NCI-H187 treated with DMSO at 0.1 percent for 48 hours (cell line): ENCODE measurements around the gene VGLL4.

Source experiments
- DNase-seq: peaks from one replicate; lab custom pipeline; 2025; lab: John Stamatoyannopoulos, UW

VGLL4 gene

DNA sequence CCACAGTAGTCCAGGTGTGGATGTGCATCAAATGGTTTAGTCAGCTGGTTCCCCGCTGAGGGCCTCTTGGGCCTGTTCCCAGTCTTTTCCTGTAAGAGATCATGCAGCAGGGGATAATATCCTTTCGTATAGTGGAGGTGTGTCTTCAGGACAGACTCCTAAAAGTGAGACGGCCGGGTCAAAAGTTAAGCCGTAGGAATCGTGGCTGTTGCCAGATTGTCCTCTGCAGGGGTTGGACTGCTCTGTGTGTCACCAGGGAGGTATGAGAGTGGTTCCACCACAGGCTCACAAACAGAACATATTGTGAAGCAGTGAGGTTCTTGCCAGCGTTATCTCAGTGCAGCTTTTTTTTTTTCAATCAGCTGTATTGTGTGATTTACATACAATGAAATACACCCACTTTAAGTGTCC is 95.0 kb downstream of the VGLL4 start:
- DNase-seq, result no peak

DNA sequence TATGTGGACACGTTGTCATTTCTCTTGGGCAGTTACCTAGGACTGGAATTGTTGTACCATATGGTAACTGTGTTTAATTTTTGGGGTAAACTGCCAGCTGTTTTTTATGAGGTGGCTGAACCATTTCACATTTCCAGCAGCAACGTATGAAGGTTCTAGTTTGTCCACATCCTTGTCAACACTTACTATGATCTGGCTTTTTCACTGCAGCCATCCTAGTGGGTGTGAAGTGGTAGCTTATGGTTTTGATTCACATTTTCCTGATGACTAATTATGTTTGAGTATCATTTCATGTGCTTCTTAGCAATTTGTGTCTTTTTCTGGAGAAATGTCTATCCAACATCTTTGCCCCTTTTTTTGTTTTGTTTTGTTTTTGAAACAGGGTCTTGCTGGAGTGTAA is 96.2 kb downstream of the VGLL4 start:
- DNase-seq, result no peak

DNA sequence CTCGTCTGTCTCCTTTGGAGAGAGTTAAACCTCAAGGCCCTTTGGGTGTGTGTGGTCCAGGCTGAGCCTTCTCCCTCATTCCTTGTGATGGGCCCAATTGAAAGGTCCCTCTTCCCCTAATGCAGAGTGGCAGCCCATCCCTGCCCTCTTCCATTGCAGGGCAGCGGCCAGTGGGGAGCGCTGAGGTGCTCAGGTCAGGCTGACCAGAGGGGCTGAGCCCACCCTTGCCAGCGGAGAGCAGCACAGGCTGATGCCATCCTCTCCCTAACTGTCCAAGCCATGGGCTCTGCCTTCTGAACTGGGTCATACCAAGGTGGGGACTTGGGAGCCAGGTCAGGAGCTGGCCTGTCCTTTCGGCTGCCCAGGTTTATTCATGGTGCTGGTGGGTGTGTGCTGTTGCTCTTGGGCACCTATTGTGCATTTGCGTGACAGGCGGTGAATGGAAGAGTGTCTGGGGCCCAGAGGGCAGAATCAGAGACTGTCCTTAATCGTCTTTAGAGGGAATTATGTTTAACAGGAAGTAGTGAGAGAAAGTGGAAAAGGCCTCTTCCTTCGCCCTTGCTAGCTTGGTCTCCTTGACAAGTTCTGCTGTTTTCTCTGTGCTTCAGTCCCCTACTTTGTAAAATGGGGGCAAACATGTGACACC is 96.9 kb downstream of the VGLL4 start:
- DNase-seq, result no peak

- DNase-seq, result no peak
Measured at GRCh38 chr3:11545186-11545851, 98.4 kb downstream of the VGLL4 start.

DNA sequence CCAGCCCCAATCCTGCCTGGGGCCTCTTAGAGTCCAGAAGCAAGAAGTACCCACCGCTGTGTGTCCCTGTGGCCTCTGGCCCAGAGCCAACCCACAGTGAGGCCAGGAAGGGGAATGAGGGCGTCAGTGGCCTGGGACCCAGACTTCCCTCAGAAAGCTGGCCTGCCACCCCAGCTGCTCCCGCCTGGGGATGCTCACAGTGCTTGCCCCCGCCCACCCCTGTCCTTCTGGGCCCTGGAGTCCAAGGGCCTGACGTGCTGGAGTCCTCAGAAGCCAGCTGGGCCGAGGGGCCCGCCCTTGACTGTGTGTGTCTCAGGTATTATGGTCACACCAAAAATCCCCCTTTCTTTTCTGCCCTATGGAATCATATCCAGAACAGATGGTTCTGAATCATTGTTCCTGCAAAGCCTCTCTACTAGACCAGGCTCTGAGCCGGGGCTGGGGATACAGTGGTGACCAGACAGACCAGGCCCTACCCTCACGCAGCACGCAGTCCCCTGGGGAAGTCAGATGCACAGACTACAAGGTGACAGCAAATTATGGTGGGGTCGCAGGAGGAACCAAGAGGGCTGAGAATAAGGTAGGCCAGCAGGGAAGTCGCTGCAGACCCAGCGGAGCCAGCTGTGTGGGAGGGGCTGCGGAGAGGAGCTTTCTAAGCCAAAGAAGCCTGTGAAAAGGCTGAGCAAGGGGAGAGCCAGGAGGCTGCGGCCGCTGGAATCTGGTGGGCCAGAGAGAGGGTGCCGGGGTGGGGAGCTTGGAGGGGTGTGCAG is 99.1 kb downstream of the VGLL4 start:
- no peak for DNase-seq

- no peak for DNase-seq
Measured at GRCh38 chr3:11543948-11544387, 99.7 kb downstream of the VGLL4 start.

DNA sequence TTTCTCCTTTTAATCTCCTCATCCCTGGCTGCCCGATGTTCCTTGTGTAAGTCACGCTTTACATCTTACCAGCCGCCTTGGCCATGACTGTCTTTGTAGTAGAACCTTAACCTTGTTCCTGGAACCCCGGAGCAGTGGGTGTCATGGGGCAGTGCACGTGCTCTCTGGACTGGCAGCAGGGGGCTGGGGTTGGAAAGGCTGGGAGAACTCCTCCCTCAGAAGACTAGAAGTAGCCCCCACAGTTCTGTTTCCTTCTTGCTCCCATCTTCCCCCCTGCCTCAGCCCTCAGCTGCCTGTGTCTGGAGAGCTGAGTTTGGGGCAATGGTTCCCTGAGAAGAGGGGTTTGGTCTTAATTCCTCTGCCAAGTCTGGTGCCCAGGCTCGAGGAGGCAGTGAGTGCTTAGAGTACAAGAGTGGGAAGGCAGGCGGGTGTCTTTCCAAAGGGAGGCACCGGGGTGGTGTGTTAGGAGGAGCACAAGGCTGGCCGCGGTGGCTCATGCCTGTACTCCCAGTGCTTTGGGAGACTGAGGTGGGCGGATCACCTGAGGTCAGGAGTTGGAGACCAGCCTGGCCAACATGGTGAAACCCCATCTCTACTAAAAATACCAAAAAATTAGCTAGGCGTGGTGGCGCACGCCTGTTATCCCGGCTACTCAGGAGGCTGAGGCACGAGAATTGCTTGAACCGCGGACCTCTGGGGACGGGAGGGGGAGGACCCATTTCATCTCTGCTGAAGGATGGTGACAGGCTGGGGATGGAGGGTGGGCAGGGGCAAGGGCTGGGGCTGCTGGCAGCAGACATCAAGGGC is 100.4 kb downstream of the VGLL4 start:
- DNase-seq, result no peak

DNA sequence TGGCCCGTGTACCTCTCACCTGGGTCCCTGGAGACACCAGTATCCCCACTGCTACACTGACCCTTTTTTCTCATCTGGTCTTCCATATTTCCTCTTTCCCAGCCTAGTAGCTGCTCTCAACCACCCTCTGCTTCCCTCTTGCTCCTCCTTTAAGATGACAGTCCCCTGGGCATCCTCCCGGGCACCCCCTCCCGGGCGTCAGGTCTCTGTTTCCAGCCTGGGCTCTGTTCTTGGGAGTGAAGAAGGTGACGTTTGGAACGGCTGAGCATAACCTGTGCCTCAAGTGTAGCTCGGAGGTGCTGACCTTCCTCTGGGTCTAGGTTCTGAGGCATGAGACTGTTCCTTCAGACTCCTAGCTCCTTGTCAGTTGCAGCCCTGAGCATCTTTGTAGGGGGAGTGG is 101.2 kb downstream of the VGLL4 start:
- DNase-seq, result no peak

- no peak for DNase-seq
Measured at GRCh38 chr3:11541321-11542303, 102.1 kb downstream of the VGLL4 start.

GRCh38 chr3:11539677-11540076 is 104.0 kb downstream of the VGLL4 start:
- DNase-seq, result no peak

DNA sequence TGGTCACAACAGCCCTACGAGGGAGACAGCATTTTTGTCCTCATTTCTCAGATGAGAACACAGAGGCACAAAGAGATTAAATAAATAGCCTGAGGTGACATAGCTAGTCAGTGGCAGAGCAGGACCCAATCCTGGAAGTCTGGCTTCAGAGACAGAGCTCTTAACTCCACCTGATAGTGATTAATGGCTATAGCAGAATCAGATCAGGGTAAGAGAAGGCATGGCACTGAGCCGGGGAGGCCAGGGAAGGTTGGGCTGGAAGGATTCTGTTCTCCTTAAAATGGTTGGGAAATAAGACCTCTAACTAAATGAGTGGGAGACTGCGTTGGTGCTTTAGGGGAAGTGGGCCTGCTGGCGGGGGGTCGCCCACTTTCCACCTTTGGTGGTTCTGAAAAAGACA is 104.5 kb downstream of the VGLL4 start:
- DNase-seq, result no peak

DNA sequence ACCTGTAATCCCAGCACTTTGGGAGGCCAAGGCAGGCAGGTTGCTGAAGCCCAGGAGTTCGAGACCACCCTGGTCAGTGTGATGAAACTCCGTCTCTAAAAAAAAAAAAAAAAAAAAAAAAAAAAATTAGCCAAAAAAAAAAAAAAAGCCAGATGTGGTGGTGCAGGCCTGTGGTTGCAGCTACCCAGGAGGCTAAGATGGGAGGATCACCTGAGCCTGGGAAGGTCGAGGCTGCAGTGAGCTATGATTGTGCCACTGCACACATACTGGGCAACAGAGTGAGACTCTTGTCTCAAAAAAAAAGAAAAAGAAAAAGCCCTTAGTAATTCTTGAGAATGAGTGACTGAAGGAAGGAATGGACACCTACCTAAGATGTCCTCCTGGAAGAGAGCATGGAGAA is 105.1 kb downstream of the VGLL4 start:
- no peak for DNase-seq

DNA sequence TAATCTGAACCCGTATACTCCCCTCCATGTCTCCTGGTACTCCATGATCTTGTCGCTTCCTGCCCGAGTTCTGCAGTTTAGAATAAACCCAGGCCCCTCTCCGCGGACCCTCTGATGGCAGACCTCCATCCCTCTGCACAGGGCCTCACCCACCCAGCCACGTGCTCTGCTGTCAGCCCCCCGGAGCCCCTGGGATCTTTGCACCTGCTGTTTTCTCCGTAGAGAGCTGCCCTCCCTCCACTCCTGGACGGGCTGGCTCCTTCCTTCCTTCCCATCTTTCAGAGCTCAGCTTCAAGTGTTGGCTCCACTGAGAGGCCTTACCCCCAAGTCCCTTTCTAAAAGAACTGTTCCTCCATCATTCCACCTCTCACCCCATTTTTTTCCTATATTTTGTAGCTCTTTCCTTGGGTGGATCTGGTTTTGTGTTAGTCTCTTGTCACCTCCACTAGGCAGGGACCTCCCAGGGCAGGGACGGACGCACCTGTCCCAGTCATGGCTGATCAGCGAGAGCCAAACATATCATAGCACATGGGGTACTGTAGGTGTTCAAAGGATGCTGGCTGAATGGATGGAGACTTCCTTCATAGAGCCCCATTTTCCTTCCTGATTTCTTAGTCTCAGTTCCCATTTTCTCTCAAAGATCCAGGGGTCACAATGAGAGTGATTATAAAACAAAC is 106.6 kb downstream of the VGLL4 start:
- no peak for DNase-seq

- DNase-seq, result no peak
Measured at GRCh38 chr3:11536132-11536935, 107.4 kb downstream of the VGLL4 start.

- DNase-seq, result no peak
Measured at GRCh38 chr3:11535243-11535960, 108.3 kb downstream of the VGLL4 start.

GRCh38 chr3:11534793-11535101 is 109.0 kb downstream of the VGLL4 start:
- DNase-seq, result no peak

- DNase-seq, result no peak
Measured at GRCh38 chr3:11534011-11534792, 109.5 kb downstream of the VGLL4 start.

DNA sequence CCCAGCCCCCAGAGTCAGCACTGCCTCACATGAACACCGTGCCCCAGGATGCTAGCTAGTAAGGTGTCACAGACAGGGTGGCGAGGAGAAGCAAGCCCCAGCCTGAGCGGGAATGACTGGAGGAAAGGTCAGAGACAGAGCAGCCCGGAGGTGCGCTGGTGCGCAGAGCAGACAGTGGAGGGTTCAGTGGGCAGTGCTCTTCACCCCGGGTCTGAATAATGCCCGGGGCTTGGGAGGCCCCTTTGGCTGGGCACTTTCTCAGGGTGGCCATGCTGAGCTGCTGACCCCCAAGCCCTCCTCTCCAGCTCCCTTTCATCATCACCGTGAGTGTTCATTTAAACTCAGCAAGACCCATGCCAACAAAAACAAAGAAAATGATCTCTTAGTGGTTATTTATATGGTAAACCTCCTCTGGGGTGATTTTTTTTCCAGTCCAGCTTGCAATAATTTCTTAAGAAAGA is 110.8 kb downstream of the VGLL4 start:
- no peak for DNase-seq
